Keratinocyte (primary cell): ENCODE results near the gene SULT1A1. TPM values are rescaled to one million over a fixed set of nuclear protein-coding genes. Genes with fewer than 3 reads are reported as not detected.

Experiments used
- DNase-seq: peaks from one replicate; pipeline ENCODE4 v3.0.0-alpha.2; 2011; ENCODE audit warnings: low read depth, missing footprints, low spot score
- FAIRE-seq: peaks from 2 replicates; lab custom pipeline; 2011; peaks lifted over from hg19 to GRCh38; lab: Jason Lieb, UNC
- H2AFZ ChIP-seq: 2 replicates; pipeline ENCODE4 v1.6.0; 2012; ENCODE audit warnings: low read length, control low read depth, inconsistent platforms; ENCODE audit not compliant: control insufficient read depth
- H3K27ac ChIP-seq: 2 replicates; pipeline ENCODE4 v1.5.1; 2011; ENCODE audit warnings: low read length; ENCODE audit not compliant: control insufficient read depth, insufficient read depth
- H3K27me3 ChIP-seq: 3 replicates; pipeline ENCODE4 v1.6.0; 2011; ENCODE audit warnings: low read length; ENCODE audit not compliant: control insufficient read depth, insufficient read depth; ENCODE audit errors: extremely low read depth
- H3K36me3 ChIP-seq, 2 experiments: 2 replicates in 1 of 2; 3 replicates in 1 of 2; pipeline ENCODE4 v1.5.1; 2011; ENCODE audit warnings: low read length in 2 of 2, mild to moderate bottlenecking in 1 of 2; ENCODE audit not compliant: control insufficient read depth in 2 of 2, insufficient read depth in 2 of 2; ENCODE audit errors: extremely low read depth in 1 of 2
- H3K4me1 ChIP-seq: 3 replicates; pipeline ENCODE4 v1.5.1; 2011; ENCODE audit warnings: low read length; ENCODE audit not compliant: control insufficient read depth, insufficient read depth; ENCODE audit errors: extremely low read depth
- H3K4me2 ChIP-seq: 3 replicates; pipeline ENCODE4 v1.6.0; 2011; ENCODE audit warnings: low read depth, low read length; ENCODE audit not compliant: control insufficient read depth, insufficient read depth; ENCODE audit errors: extremely low read depth
- H3K4me3 ChIP-seq, 3 experiments: fragments of 200-600 bp in 1 of 3; sonication (generic) in 1 of 3; 2 replicates in 2 of 3; 3 replicates in 1 of 3; pipeline ENCODE4 v1.5.1; 2011 to 2016; ENCODE audit warnings: low read length in 3 of 3, mild to moderate bottlenecking in 3 of 3, control low read depth in 2 of 3, inconsistent platforms in 1 of 3, low read depth in 1 of 3, mixed read lengths in 1 of 3, mixed run types in 1 of 3, moderate library complexity in 1 of 3; ENCODE audit not compliant: control insufficient read depth in 2 of 3, insufficient read depth in 2 of 3; ENCODE audit errors: extremely low read depth in 1 of 3
- H3K79me2 ChIP-seq: 2 replicates; pipeline ENCODE4 v1.6.0; 2012; ENCODE audit warnings: low read length; ENCODE audit not compliant: control insufficient read depth, insufficient read depth
- H3K9ac ChIP-seq: 3 replicates; pipeline ENCODE4 v1.6.0; 2011; ENCODE audit warnings: low read length; ENCODE audit not compliant: control insufficient read depth, insufficient read depth; ENCODE audit errors: extremely low read depth
- H3K9me1 ChIP-seq: 3 replicates; pipeline ENCODE4 v1.6.0; 2011; ENCODE audit warnings: low read length; ENCODE audit not compliant: control insufficient read depth, insufficient read depth; ENCODE audit errors: extremely low read depth
- H3K9me3 ChIP-seq: 2 replicates; pipeline ENCODE4 v1.5.1; 2012; ENCODE audit warnings: low read depth, low read length; ENCODE audit not compliant: control insufficient read depth
- H4K20me1 ChIP-seq: 3 replicates; pipeline ENCODE4 v1.6.0; 2011; ENCODE audit warnings: low read length; ENCODE audit not compliant: control insufficient read depth, insufficient read depth; ENCODE audit errors: extremely low read depth
- EZH2 ChIP-seq: IDR thresholded peaks from one replicate; pipeline ENCODE4 v1.6.1; 2012; ENCODE audit warnings: inconsistent platforms, mild to moderate bottlenecking, low read length, moderate library complexity
- dilution Hi-C: fragments of 300-500 bp; cut with MboI; formaldehyde crosslinking; loops from one replicate; pipeline ENCODE4 v1.7.0; 2020; ENCODE audit warnings: low sequenced_read_pairs; ENCODE audit not compliant: extremely low pct_ligation_motif_present
- polyA plus RNA-seq, 5 experiments: library from polyadenylated mRNA; depleted of rRNA in 3 of 5; stranded (reverse) in 3 of 5; stranded (forward) in 1 of 5; unstranded in 1 of 5; fragments of >200 nt; gene quantifications; 1 replicate in 1 of 5; 2 replicates in 3 of 5; 3 replicates in 1 of 5; pipeline versions ENCODE4 v1.2.1 to v1.2.3, GENCODE V29; 2011 to 2012; ENCODE audit warnings: missing spikeins in 2 of 5, low read depth in 1 of 5, low replicate concordance in 1 of 5
- TF ChIP-seq, protein P1 (sequence below), 3 experiments: IDR thresholded peaks in 1 of 3; conservative IDR thresholded peaks in 1 of 3; optimal IDR thresholded peaks in 1 of 3; 2 replicates in 2 of 3; 3 replicates in 1 of 3; pipeline versions ENCODE3 to v1.5.1; 2011; ENCODE audit warnings: low read length in 3 of 3, mild to moderate bottlenecking in 3 of 3, moderate library complexity in 2 of 3, control low read depth in 1 of 3, inconsistent platforms in 1 of 3; ENCODE audit not compliant: insufficient read depth in 2 of 3; ENCODE audit errors: extremely low read depth in 1 of 3

The SULT1A1 gene
- polyA plus RNA-seq, 1 donor (not counting 4 experiments of a cell fraction or from before 2014, with no cell fraction given) = 1.6 TPM

DNA sequence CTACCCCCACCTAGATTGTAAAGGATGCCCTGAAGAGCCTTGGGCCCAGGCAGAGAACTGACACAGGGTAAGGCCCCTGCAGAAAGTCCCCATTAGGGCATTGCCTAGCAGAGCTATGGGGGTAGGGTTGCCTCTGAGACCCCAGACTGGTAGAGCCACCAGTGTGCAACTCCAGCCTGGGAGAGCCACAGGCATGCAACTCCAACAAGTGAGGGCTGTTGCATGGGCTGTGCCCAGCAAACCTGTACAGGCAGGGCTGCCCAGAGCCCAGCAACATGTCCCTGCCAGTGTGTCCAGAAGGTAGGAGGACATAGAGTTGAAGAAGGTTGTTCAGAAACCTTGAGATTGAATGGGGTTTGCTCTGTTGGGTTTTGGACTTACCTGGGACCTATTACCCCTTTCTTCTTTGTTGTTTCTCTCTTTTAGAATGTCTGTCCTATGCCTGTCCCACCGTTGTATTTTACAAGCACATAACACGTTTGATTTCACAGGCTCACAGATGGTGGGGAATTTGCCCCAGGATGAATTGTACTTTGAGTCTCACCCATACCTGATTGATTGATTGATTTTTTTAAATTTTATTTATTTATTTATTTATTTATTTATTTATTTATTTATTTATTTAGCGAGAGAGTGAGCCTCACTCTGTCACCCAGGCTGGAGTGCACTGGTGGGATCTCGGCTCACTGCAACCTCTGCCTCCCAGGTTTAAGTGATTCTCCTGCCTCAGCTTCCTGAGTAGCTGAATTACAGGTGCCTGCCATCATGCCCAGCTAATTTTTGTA lies 39.7 kb downstream of the SULT1A1 start:
- H3K4me3 ChIP-seq = no peak overlapping the region
- peaks cover 4% of the 10 kb centered on the region for H3K9me3 ChIP-seq
- H3K79me2 ChIP-seq = peaks cover 3% of the 10 kb centered on the region
- FAIRE-seq (no peak), DNase-seq (no peak)
- no peak overlapping the region for H2AFZ ChIP-seq
- no peaks in the 10 kb centered on the region for H3K36me3 ChIP-seq
- H3K4me1 ChIP-seq = no peaks in the 10 kb centered on the region
- TF ChIP-seq EZH2 = no peak
- TF ChIP-seq, protein P1, sequence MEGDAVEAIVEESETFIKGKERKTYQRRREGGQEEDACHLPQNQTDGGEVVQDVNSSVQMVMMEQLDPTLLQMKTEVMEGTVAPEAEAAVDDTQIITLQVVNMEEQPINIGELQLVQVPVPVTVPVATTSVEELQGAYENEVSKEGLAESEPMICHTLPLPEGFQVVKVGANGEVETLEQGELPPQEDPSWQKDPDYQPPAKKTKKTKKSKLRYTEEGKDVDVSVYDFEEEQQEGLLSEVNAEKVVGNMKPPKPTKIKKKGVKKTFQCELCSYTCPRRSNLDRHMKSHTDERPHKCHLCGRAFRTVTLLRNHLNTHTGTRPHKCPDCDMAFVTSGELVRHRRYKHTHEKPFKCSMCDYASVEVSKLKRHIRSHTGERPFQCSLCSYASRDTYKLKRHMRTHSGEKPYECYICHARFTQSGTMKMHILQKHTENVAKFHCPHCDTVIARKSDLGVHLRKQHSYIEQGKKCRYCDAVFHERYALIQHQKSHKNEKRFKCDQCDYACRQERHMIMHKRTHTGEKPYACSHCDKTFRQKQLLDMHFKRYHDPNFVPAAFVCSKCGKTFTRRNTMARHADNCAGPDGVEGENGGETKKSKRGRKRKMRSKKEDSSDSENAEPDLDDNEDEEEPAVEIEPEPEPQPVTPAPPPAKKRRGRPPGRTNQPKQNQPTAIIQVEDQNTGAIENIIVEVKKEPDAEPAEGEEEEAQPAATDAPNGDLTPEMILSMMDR (optimal IDR thresholded peaks at IDR 0.05 in 1 of 3, IDR thresholded peaks at IDR 0.05 in 1 of 3, conservative IDR thresholded peaks at IDR 0.05 in 1 of 3; ENCODE audit: extremely low read depth in 1 of 3, insufficient read depth in 2 of 3, low read length in 3 of 3) = no peak
- no peak overlapping the region for H3K27ac ChIP-seq
- no peaks in the 10 kb centered on the region for H4K20me1 ChIP-seq
- H3K4me2 ChIP-seq = no peak overlapping the region
- dilution Hi-C loops = no loop called here
- H3K9me1 ChIP-seq = no peaks in the 10 kb centered on the region
- no peak overlapping the region for H3K9ac ChIP-seq
- H3K27me3 ChIP-seq = no peaks in the 10 kb centered on the region

DNA sequence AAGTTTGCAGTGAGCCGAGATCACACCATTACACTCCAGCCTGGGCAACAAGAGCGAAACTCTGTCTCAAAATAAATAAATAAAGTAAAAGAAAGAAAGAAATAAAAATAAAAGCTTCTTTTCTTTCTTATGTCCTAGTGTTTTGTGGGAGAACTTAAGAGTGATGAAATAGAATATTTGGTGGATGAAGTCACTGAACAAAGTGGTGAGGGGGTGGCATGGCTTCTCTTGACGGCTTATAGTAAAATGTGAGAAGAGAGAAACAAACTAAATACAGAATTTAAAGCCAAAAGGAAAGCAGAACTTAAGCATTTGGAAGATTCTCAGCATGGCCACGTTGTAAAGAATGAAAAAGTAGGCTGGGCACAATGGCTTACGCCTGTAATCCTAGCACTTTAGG lies 40.8 kb downstream of the SULT1A1 start:
- H3K79me2 ChIP-seq = peaks cover 9% of the 10 kb centered on the region
- H3K9ac ChIP-seq = no peak overlapping the region
- no peaks in the 10 kb centered on the region for H4K20me1 ChIP-seq
- H2AFZ ChIP-seq = no peak overlapping the region
- no peak overlapping the region for H3K4me3 ChIP-seq
- no peak for FAIRE-seq
- dilution Hi-C loops = no loop called here
- DNase-seq = no peak
- no peak overlapping the region for H3K4me2 ChIP-seq
- H3K27ac ChIP-seq = no peak overlapping the region
- TF ChIP-seq, protein P1 (optimal IDR thresholded peaks at IDR 0.05 in 1 of 3, IDR thresholded peaks at IDR 0.05 in 1 of 3, conservative IDR thresholded peaks at IDR 0.05 in 1 of 3; ENCODE audit: extremely low read depth in 1 of 3, insufficient read depth in 2 of 3, low read length in 3 of 3) = no peak
- TF ChIP-seq EZH2 = no peak
- H3K36me3 ChIP-seq = peaks cover 0 to 2% of the 10 kb centered on the region in 2 experiments
- no peaks in the 10 kb centered on the region for H3K27me3 ChIP-seq
- no peaks in the 10 kb centered on the region for H3K4me1 ChIP-seq
- H3K9me1 ChIP-seq = no peaks in the 10 kb centered on the region
- peaks cover 4% of the 10 kb centered on the region for H3K9me3 ChIP-seq
